OCI-LY1 (cell line): ENCODE data around the gene TCEAL8.

Source experiments
- H2AFZ ChIP-seq: fragments of 200-600 bp; sonication (generic), shearing (Covaris generic); 2 replicates; pipeline ENCODE4 v1.6.0; 2014; ENCODE audit warnings: antibody characterized with exemption, mild to moderate bottlenecking, low read length
- H3F3A ChIP-seq: fragments of 200-600 bp; sonication (generic), shearing (Covaris generic); 2 replicates; pipeline ENCODE4 v1.6.0; 2014; ENCODE audit warnings: mild to moderate bottlenecking, antibody characterized with exemption, low read length, moderate library complexity; ENCODE audit not compliant: insufficient read depth
- H3K27ac ChIP-seq: fragments of 200-600 bp; sonication (generic); 2 replicates; pipeline ENCODE4 v1.5.1; 2014; ENCODE audit warnings: low read length, mixed run types, mild to moderate bottlenecking, low read depth; ENCODE audit not compliant: poor library complexity, severe bottlenecking
- H3K27me3 ChIP-seq: fragments of 200-600 bp; sonication (generic); 2 replicates; pipeline ENCODE4 v1.6.0; 2014; ENCODE audit warnings: antibody characterized with exemption, mild to moderate bottlenecking, low read length, moderate library complexity; ENCODE audit not compliant: insufficient read depth
- H3K36me3 ChIP-seq: fragments of 200-600 bp; sonication (generic); 2 replicates; pipeline ENCODE4 v1.6.1; 2014; ENCODE audit warnings: mild to moderate bottlenecking, antibody characterized with exemption, low read length, moderate library complexity, mixed read lengths; ENCODE audit not compliant: insufficient read depth
- H3K4me1 ChIP-seq: fragments of 200-600 bp; sonication (generic); 2 replicates; pipeline ENCODE4 v1.5.1; 2014; ENCODE audit warnings: mild to moderate bottlenecking, low read length, moderate library complexity; ENCODE audit not compliant: insufficient read depth, severe bottlenecking
- H3K4me2 ChIP-seq: fragments of 200-600 bp; sonication (generic), shearing (Covaris generic); 2 replicates; pipeline ENCODE4 v1.6.1; 2014; ENCODE audit warnings: low read length
- H3K4me3 ChIP-seq: fragments of 200-600 bp; sonication (generic); 2 replicates; pipeline ENCODE4 v1.5.1; 2014; ENCODE audit warnings: low read length, low read depth, mild to moderate bottlenecking, mixed read lengths; ENCODE audit not compliant: poor library complexity, severe bottlenecking
- H3K79me2 ChIP-seq: fragments of 200-600 bp; shearing (Covaris generic); 2 replicates; pipeline ENCODE4 v1.6.1; 2016; ENCODE audit warnings: mixed run types, low read length, mixed read lengths; ENCODE audit not compliant: insufficient read depth
- H3K9ac ChIP-seq: fragments of 200-600 bp; sonication (generic), shearing (Covaris generic); 2 replicates; pipeline ENCODE4 v1.6.1; 2014; ENCODE audit warnings: mild to moderate bottlenecking, low read length, mixed read lengths
- H3K9me2 ChIP-seq: fragments of 200-600 bp; sonication (generic), shearing (Covaris generic); 2 replicates; pipeline ENCODE4 v1.6.1; 2014; ENCODE audit warnings: low read depth, mild to moderate bottlenecking, low read length, mixed read lengths
- H3K9me3 ChIP-seq: fragments of 200-600 bp; shearing (Covaris generic); 2 replicates; pipeline ENCODE4 v1.6.1; 2014; ENCODE audit warnings: low read length, mixed read lengths
- H4K20me1 ChIP-seq: fragments of 200-600 bp; sonication (generic), shearing (Covaris generic); 2 replicates; pipeline ENCODE4 v1.6.0; 2016; ENCODE audit warnings: mild to moderate bottlenecking, low read length; ENCODE audit not compliant: insufficient read depth
- CTCF ChIP-seq: fragments of 200-600 bp; sonication (generic), shearing (Covaris generic); IDR thresholded peaks from 2 replicates; pipeline ENCODE4 v1.5.1; 2017; ENCODE audit warnings: mild to moderate bottlenecking, antibody characterized with exemption, low read length, moderate library complexity, mixed read lengths
- EZH2 ChIP-seq: fragments of 200-600 bp; sonication (generic), shearing (Covaris generic); IDR thresholded peaks from 2 replicates; pipeline ENCODE4 v1.8.0; 2017; ENCODE audit warnings: borderline replicate concordance, mixed run types, mild to moderate bottlenecking, antibody characterized with exemption, low read length, moderate library complexity, mixed read lengths

The TCEAL8 gene

GRCh38 chrX:103274284-103274683 is 19.3 kb upstream of the TCEAL8 start:
- Histone ChIP-seq H3F3A (no peaks in the 10 kb centered on the region), H3K9me2 (no peaks in the 10 kb centered on the region), H3K27ac (no peak overlapping the region), H3K27me3 (no peaks in the 10 kb centered on the region), H3K4me2 (no peak overlapping the region), H3K36me3 (no peaks in the 10 kb centered on the region), H3K9me3 (no peaks in the 10 kb centered on the region), H3K4me3 (no peak overlapping the region), H3K79me2 (no peaks in the 10 kb centered on the region), H3K4me1 (no peaks in the 10 kb centered on the region), H4K20me1 (no peaks in the 10 kb centered on the region), H3K9ac (no peak overlapping the region), H2AFZ (no peak overlapping the region)
- TF ChIP-seq CTCF: no peak
- TF ChIP-seq EZH2: no peak

GRCh38 chrX:103258275-103258674 is 3.3 kb upstream of the TCEAL8 start:
- Histone ChIP-seq H3K4me2 (no peak overlapping the region), H3F3A (no peaks in the 10 kb centered on the region), H3K9me2 (no peaks in the 10 kb centered on the region), H2AFZ (no peak overlapping the region), H3K9ac (no peak overlapping the region), H3K27me3 (no peaks in the 10 kb centered on the region), H3K4me1 (peaks cover 6% of the 10 kb centered on the region), H3K36me3 (peaks cover 4% of the 10 kb centered on the region; the same call in 1 of the 2 replicates), H3K9me3 (no peaks in the 10 kb centered on the region), H4K20me1 (no peaks in the 10 kb centered on the region), H3K4me3 (no peak overlapping the region), H3K27ac (no peak overlapping the region), H3K79me2 (no peaks in the 10 kb centered on the region)
- TF ChIP-seq CTCF (no peak), EZH2 (no peak)

GRCh38 chrX:103256651-103257050 is 1.7 kb upstream of the TCEAL8 start:
- Histone ChIP-seq H3K9me2 (no peaks in the 10 kb centered on the region), H3K36me3 (peaks cover 7% of the 10 kb centered on the region; the same call in 1 of the 2 replicates), H3K27ac (no peak overlapping the region), H3K9ac (no peak overlapping the region), H3F3A (no peaks in the 10 kb centered on the region), H2AFZ (no peak overlapping the region), H3K4me1 (peaks cover 6% of the 10 kb centered on the region), H3K27me3 (no peaks in the 10 kb centered on the region), H3K4me3 (no peak overlapping the region), H4K20me1 (no peaks in the 10 kb centered on the region), H3K4me2 (no peak overlapping the region), H3K79me2 (no peaks in the 10 kb centered on the region), H3K9me3 (no peaks in the 10 kb centered on the region)
- no peak for TF ChIP-seq EZH2
- TF ChIP-seq CTCF: no peak
